HG02884 (cell line): Measurements from ENCODE around the gene CLEC11A.
"Not testable (repeated sequence)": the region's sequence is repeated elsewhere in the genome, so short reads cannot be mapped to it uniquely, and the experiment has no call there.

ENCODE experiments used
- ATAC-seq: cut with Tn5 transposase; IDR thresholded peaks from one replicate; pipeline ENCODE4 v1.9.1; 2021; ENCODE audit warnings: mild to moderate bottlenecking, moderate library complexity; ENCODE audit not compliant: unreplicated experiment

The CLEC11A gene

GRCh38 chr19:50753879-50754278 lies 30.7 kb downstream of the CLEC11A start:
- no peak for ATAC-seq

- ATAC-seq = not testable (repeated sequence)
Observed at GRCh38 chr19:50756244-50756643, 33.1 kb downstream of the CLEC11A start.

- ATAC-seq = not testable (repeated sequence)
Observed at GRCh38 chr19:50757624-50758023, 34.5 kb downstream of the CLEC11A start.

GRCh38 chr19:50759076-50759475 lies 35.9 kb downstream of the CLEC11A start:
- ATAC-seq = not testable (repeated sequence)

- ATAC-seq = no peak
Observed at GRCh38 chr19:50759886-50760285, 36.7 kb downstream of the CLEC11A start.

GRCh38 chr19:50761501-50761900 lies 38.3 kb downstream of the CLEC11A start:
- ATAC-seq = not testable (repeated sequence)

GRCh38 chr19:50763521-50763920 lies 40.4 kb downstream of the CLEC11A start:
- not testable (repeated sequence) for ATAC-seq

- ATAC-seq = no peak
Observed at GRCh38 chr19:50764409-50764808, 41.2 kb downstream of the CLEC11A start.

GRCh38 chr19:50766746-50767145 lies 43.6 kb downstream of the CLEC11A start:
- not testable (repeated sequence) for ATAC-seq

GRCh38 chr19:50767263-50767662 lies 44.1 kb downstream of the CLEC11A start:
- ATAC-seq = not testable (repeated sequence)

- no peak for ATAC-seq
Observed at GRCh38 chr19:50768277-50768676, 45.1 kb downstream of the CLEC11A start.

- ATAC-seq = not testable (repeated sequence)
Observed at GRCh38 chr19:50770164-50770563, 47.0 kb downstream of the CLEC11A start, which contains the start of gene GPR32. GPR32 (plus strand) TSS chr19:50770464; CDS start chr19:50770601, 137 bp downstream.

GRCh38 chr19:50770888-50771287 lies 47.7 kb downstream of the CLEC11A start:
- ATAC-seq = no peak

- ATAC-seq = no peak
Observed at GRCh38 chr19:50772476-50772875, 49.3 kb downstream of the CLEC11A start.

GRCh38 chr19:50772912-50773311 lies 49.7 kb downstream of the CLEC11A start:
- ATAC-seq = not testable (repeated sequence)

- not testable (repeated sequence) for ATAC-seq
Observed at GRCh38 chr19:50773454-50773853, 50.3 kb downstream of the CLEC11A start.
